Loucy (cell line): ENCODE data around the gene SMG6.

Experiments used
- H2AFZ ChIP-seq: fragments of 200-600 bp; sonication (generic); 2 replicates; pipeline ENCODE4 v1.6.0; 2016; ENCODE audit warnings: antibody characterized with exemption, mild to moderate bottlenecking, low read length, moderate library complexity
- H3F3A ChIP-seq: fragments of 200-600 bp; 2 replicates; pipeline ENCODE4 v1.6.0; 2016; ENCODE audit warnings: antibody characterized with exemption, low read depth, mild to moderate bottlenecking
- H3K27me3 ChIP-seq: fragments of 200-600 bp; sonication (generic); 2 replicates; pipeline ENCODE4 v1.6.1; 2014; ENCODE audit warnings: low read length, mild to moderate bottlenecking; ENCODE audit not compliant: insufficient read depth, poor library complexity, severe bottlenecking
- H3K36me3 ChIP-seq: fragments of 200-600 bp; sonication (generic); 2 replicates; pipeline ENCODE4 v1.6.1; 2016; ENCODE audit warnings: low read length; ENCODE audit not compliant: insufficient read depth
- H3K4me1 ChIP-seq: fragments of 200-600 bp; sonication (generic); 2 replicates; pipeline ENCODE4 v1.5.1; 2014; ENCODE audit warnings: low read length, mild to moderate bottlenecking; ENCODE audit not compliant: insufficient read depth, poor library complexity, severe bottlenecking
- H3K4me2 ChIP-seq: fragments of 200-600 bp; sonication (generic); 2 replicates; pipeline ENCODE4 v1.6.0; 2014; ENCODE audit warnings: antibody characterized with exemption, low read length, low read depth, mild to moderate bottlenecking; ENCODE audit not compliant: poor library complexity, severe bottlenecking
- H3K4me3 ChIP-seq: fragments of 200-600 bp; sonication (generic); 2 replicates; pipeline ENCODE4 v1.5.1; 2014; ENCODE audit warnings: low read length, mild to moderate bottlenecking, mixed read lengths; ENCODE audit not compliant: poor library complexity, severe bottlenecking
- H3K79me2 ChIP-seq: fragments of 200-600 bp; sonication (generic); 2 replicates; pipeline ENCODE4 v1.6.1; 2014; ENCODE audit warnings: low read length; ENCODE audit not compliant: insufficient read depth
- H3K9ac ChIP-seq: fragments of 200-600 bp; sonication (generic); 2 replicates; pipeline ENCODE4 v1.6.0; 2014; ENCODE audit warnings: mild to moderate bottlenecking, low read depth, low read length, moderate library complexity; ENCODE audit not compliant: poor library complexity, severe bottlenecking
- H3K9me2 ChIP-seq: fragments of 200-600 bp; sonication (generic); replicated peaks from 2 replicates; pipeline ENCODE4 v1.6.1; 2016; ENCODE audit warnings: low read depth, low read length, mixed read lengths
- H3K9me3 ChIP-seq: fragments of 200-600 bp; sonication (generic); 2 replicates; pipeline ENCODE4 v1.6.1; 2014; ENCODE audit warnings: mild to moderate bottlenecking, antibody characterized with exemption, low read length, low read depth; ENCODE audit not compliant: insufficient read depth
- H4K20me1 ChIP-seq: fragments of 200-600 bp; sonication (generic); 2 replicates; pipeline ENCODE4 v1.6.0; 2014; ENCODE audit warnings: antibody characterized with exemption, low read length, mild to moderate bottlenecking; ENCODE audit not compliant: insufficient read depth, poor library complexity, severe bottlenecking
- CTCF ChIP-seq: fragments of 200-600 bp; sonication (generic); conservative IDR thresholded peaks from 2 replicates; pipeline ENCODE4 v1.5.1; 2014; ENCODE audit warnings: mild to moderate bottlenecking, antibody characterized with exemption, low read length
- EZH2phosphoT487 ChIP-seq: fragments of 200-600 bp; IDR thresholded peaks from 2 replicates; pipeline ENCODE4 v1.6.1; 2018; ENCODE audit warnings: antibody characterized with exemption, mild to moderate bottlenecking, moderate library complexity, borderline replicate concordance

SMG6 gene

GRCh38 chr17:2023692-2024571 is 279.7 kb downstream of the SMG6 start:
- Histone ChIP-seq H2AFZ (no peak overlapping the region), H3K27me3 (peaks cover 18% of the 10 kb centered on the region), H3K4me1 (peaks cover 35% of the 10 kb centered on the region), H3F3A (no peaks in the 10 kb centered on the region), H3K79me2 (no peaks in the 10 kb centered on the region; the same call in 1 of the 2 replicates), H4K20me1 (no peaks in the 10 kb centered on the region), H3K4me3 (peak overlapping the region; percentile 71), H3K4me2 (peak overlapping the region; percentile 82), H3K9ac (peak overlapping the region; percentile 42), H3K9me3 (no peaks in the 10 kb centered on the region), H3K9me2 (no peaks in the 10 kb centered on the region), H3K36me3 (no peaks in the 10 kb centered on the region)
- TF ChIP-seq EZH2phosphoT487, result no peak
- TF ChIP-seq CTCF, result no peak

- H3K36me3 ChIP-seq, result no peaks in the 10 kb centered on the region
- no peaks in the 10 kb centered on the region; the same call in 1 of the 2 replicates for H3K79me2 ChIP-seq
- peaks cover 18% of the 10 kb centered on the region for H3K27me3 ChIP-seq
- H3F3A ChIP-seq, result no peaks in the 10 kb centered on the region
- H3K9me2 ChIP-seq, result no peaks in the 10 kb centered on the region
- H3K9ac ChIP-seq, result peak overlapping the region; percentile 56
- H3K9me3 ChIP-seq, result no peaks in the 10 kb centered on the region
- peak overlapping the region; percentile 65 for H3K4me3 ChIP-seq
- peak overlapping the region; percentile 67 for H3K4me2 ChIP-seq
- no peaks in the 10 kb centered on the region for H4K20me1 ChIP-seq
- TF ChIP-seq EZH2phosphoT487 (no peak), CTCF (no peak)
- peaks cover 35% of the 10 kb centered on the region for H3K4me1 ChIP-seq
- H2AFZ ChIP-seq, result 0 out of 2 replicates have a peak overlapping the region, but pooled peaks have one; percentile 64
Observed at GRCh38 chr17:2023256-2023655, 280.3 kb downstream of the SMG6 start.

GRCh38 chr17:2022647-2023240 is 280.8 kb downstream of the SMG6 start:
- TF ChIP-seq EZH2phosphoT487 (no peak), CTCF (no peak)
- Histone ChIP-seq H3K4me2 (peak overlapping the region; percentile 67), H3K27me3 (peaks cover 18% of the 10 kb centered on the region), H4K20me1 (no peaks in the 10 kb centered on the region), H3K9ac (peak overlapping the region; percentile 56), H3K79me2 (no peaks in the 10 kb centered on the region; the same call in 1 of the 2 replicates), H3K9me2 (no peaks in the 10 kb centered on the region), H3K4me1 (peaks cover 35% of the 10 kb centered on the region), H3F3A (no peaks in the 10 kb centered on the region), H2AFZ (peak overlapping the region; percentile 64; the same call in 1 of the 2 replicates), H3K9me3 (no peaks in the 10 kb centered on the region), H3K36me3 (no peaks in the 10 kb centered on the region), H3K4me3 (peak overlapping the region; percentile 65)
